ENCODE measurements around the gene CEP162.
"Not testable (repeated sequence)": the region's sequence is repeated elsewhere in the genome, so short reads cannot be mapped to it uniquely, and the experiment has no call there.

- TF ChIP-seq SNAI2 (CRISPR knock-in tag; IDR thresholded peaks at IDR 0.05); CREB5 (CRISPR knock-in tag; IDR thresholded peaks at IDR 0.05; ENCODE audit: low read depth); ZC3H10 (CRISPR knock-in tag; IDR thresholded peaks at IDR 0.05); BACH2 (CRISPR knock-in tag; IDR thresholded peaks at IDR 0.05; ENCODE audit: borderline replicate concordance); ZNF565 (CRISPR knock-in tag; conservative IDR thresholded peaks at IDR 0.05; ENCODE audit: low read depth); ESRRG (CRISPR knock-in tag; IDR thresholded peaks at IDR 0.05); ZFP3 (CRISPR knock-in tag; IDR thresholded peaks at IDR 0.05); PATZ1 (CRISPR knock-in tag; IDR thresholded peaks at IDR 0.05; ENCODE audit: borderline replicate concordance); POU6F1 (CRISPR knock-in tag; IDR thresholded peaks at IDR 0.05; ENCODE audit: borderline replicate concordance, low read depth); TSHZ2 (CRISPR knock-in tag; IDR thresholded peaks at IDR 0.05); ZNF70 (CRISPR knock-in tag; IDR thresholded peaks at IDR 0.05): not testable (repeated sequence)
These were observed 142.7 kb downstream of the CEP162 start for GRCh38 chr6:84084705-84085104.

All from SK-N-SH treated with all-trans-retinoic acid at 6 μM for 48 hours (cell line).